ENCODE results near the gene HNRNPA2B1.

DNA sequence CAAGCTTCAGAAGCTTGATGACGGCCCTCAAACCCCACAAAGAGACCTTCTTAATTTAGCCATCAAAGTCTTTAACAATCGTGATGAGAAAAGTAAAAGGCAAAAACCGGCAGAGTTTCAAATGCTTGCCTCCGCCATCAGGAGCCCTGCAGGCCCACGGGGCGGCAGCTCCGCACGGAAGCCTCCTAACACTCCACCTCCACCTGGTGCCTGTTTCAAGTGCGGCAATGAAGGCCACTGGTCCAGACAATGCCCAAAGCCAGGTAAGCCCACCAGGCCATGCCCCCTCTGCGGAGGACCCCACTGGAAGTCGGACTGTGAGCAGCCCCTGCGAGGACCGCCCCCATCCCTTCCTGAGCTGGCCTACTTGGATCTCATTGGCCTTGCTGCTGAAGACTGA, 44.6 kb upstream of the HNRNPA2B1 start:
- no peak for TF ChIP-seq POLR2A (IDR thresholded peaks at IDR 0.05; ENCODE audit: low read length)
- no peak for TF ChIP-seq GATA1 (IDR thresholded peaks at IDR 0.05; ENCODE audit: low read depth, low read length)
